ENCODE data around the gene UMPS.

DNA sequence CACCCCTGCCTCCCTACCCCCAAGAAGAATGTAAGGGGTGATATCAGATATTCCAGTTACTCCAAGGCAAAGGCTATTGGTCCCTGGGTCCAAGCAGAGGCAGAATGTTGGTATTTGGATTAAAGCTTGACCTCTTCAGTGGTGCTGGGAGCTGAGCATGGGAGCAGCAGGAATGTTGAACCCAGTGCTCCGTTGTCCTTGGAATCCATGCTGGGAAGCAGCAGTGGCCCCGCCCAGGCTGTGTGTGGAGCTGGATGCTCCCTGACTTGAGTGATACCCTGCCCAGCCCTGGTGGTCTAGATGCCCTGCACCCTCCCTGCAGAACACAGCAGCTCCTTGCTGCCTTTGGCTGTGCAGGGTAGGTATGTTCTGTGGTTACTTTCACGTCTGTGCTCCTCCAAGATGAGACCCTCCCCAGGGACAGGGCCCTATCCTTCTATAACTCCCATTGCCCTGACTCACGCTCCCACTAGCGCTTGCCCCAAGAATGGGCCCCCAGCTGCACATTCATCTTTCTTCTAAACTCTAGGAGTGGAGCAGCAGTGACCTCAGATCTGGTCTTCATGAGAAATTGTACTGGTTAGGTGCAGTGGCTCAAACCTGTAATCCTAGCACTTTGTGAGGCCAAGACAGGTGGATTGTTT lies 35.1 kb downstream of the UMPS start:
- TF ChIP-seq POLR2AphosphoS5 (IDR thresholded peaks at IDR 0.05): no peak
- TF ChIP-seq, protein P1, sequence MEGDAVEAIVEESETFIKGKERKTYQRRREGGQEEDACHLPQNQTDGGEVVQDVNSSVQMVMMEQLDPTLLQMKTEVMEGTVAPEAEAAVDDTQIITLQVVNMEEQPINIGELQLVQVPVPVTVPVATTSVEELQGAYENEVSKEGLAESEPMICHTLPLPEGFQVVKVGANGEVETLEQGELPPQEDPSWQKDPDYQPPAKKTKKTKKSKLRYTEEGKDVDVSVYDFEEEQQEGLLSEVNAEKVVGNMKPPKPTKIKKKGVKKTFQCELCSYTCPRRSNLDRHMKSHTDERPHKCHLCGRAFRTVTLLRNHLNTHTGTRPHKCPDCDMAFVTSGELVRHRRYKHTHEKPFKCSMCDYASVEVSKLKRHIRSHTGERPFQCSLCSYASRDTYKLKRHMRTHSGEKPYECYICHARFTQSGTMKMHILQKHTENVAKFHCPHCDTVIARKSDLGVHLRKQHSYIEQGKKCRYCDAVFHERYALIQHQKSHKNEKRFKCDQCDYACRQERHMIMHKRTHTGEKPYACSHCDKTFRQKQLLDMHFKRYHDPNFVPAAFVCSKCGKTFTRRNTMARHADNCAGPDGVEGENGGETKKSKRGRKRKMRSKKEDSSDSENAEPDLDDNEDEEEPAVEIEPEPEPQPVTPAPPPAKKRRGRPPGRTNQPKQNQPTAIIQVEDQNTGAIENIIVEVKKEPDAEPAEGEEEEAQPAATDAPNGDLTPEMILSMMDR (IDR thresholded peaks at IDR 0.05): no peak
